H1 (cell line): Measurements from ENCODE around the gene CTTNBP2NL. TPM values are rescaled to one million over a fixed set of nuclear protein-coding genes. Genes with fewer than 3 reads are reported as not detected.

Experiments used
- BRCA1 ChIP-seq: IDR thresholded peaks from 2 replicates; pipeline ENCODE4 v1.6.1; 2012; ENCODE audit warnings: low read depth, low read length, improper control_type of control experiment
- polyA plus RNA-seq, 7 experiments: library from polyadenylated mRNA; depleted of rRNA in 3 of 7; stranded (reverse) in 5 of 7; unstranded in 2 of 7; fragments of >200 nt in 5 of 7; fragments of 200-250 nt in 2 of 7; gene quantifications; 1 replicate in 5 of 7; 2 replicates in 1 of 7; 4 replicates in 1 of 7; pipeline versions ENCODE4 v1.2.1 to v1.2.3, GENCODE V29; 2011 to 2013; ENCODE audit warnings: missing spikeins in 2 of 7, mixed read lengths in 2 of 7
- total RNA-seq: library from RNA; stranded (reverse); fragmentation: NEBNext Ultra II Directional; extraction: Animal tissue kit (Norgen Biotek cat#: 25700); gene quantifications from 2 replicates; pipeline ENCODE4 v1.2.1, GENCODE V29; 2021

CTTNBP2NL gene
- total and polyA plus RNA-seq, 2 of the 8 experiments (the other 6 are each of a cell fraction or from before 2014, with no cell fraction given), result 6.4 to 35.1 TPM

DNA sequence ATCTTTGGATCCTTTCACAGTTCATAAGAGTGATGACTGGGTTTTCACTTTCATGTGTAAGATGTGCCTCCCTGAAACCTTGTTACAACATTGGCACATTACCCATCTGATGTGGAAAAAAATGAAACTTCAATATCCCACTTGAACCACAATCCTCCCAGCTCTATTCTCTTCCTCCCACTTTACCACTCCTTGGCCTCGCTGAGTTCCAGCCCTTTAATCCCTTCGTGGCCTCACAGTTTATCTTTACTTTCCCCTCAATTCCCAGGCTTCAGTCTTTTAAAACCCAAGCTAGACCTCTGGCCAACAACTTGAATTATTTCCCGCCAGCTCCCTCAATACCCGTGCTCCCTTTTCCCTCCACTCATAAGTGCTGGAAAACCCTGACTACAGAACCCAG is 25.0 kb upstream of the CTTNBP2NL start (continued):
- no peak for TF ChIP-seq BRCA1
